ENCODE results near the gene MLLT10. TPM values are rescaled to one million over a fixed set of nuclear protein-coding genes. Genes with fewer than 3 reads are reported as not detected.
A peak's percentile ranks its signal among the peaks of the same experiment; 100 is the strongest.
"Not testable (repeated sequence)": the region's sequence is repeated elsewhere in the genome, so short reads cannot be mapped to it uniquely, and the experiment has no call there.

MLLT10 gene
- total RNA-seq, 1 donor from 2014 or later = 59.4 TPM

DNA sequence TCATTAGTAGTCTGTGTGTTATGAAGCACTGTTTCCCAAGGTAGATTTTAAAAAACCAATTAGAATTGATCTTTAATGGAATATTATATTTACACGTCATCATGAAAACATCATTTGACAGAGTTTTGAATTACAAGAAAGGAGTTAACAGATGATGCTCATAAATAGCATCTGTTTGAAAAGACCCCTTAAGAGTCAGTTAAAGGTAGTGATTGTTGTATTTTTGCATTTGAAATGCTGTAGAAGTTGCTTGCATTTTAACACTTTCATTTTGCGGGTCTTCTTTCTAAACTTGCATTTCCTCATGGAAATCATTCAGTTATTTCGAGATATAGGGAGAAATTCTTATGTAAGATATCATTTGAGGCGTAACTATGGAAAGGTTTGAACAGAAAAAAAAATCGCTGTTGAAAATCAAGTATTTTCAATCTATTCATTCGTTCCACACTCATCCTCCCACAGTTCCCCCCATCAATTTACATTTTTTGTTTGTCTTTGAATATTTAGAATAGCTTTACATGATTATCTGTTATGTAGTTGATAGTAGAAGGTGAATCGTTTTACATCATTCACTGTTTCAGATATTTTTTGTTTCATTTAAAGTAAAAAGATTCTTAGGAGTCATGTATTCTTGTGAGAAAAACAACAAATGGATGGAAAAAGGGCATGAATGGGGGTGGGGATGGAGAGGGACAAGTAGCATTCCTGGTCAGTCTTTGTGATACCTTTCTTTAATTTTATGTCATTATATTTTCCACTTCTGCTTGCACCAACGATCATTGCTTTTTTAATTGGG is 5.6 kb upstream of the MLLT10 start:
- peak; percentile 51 for DNase-seq

DNA sequence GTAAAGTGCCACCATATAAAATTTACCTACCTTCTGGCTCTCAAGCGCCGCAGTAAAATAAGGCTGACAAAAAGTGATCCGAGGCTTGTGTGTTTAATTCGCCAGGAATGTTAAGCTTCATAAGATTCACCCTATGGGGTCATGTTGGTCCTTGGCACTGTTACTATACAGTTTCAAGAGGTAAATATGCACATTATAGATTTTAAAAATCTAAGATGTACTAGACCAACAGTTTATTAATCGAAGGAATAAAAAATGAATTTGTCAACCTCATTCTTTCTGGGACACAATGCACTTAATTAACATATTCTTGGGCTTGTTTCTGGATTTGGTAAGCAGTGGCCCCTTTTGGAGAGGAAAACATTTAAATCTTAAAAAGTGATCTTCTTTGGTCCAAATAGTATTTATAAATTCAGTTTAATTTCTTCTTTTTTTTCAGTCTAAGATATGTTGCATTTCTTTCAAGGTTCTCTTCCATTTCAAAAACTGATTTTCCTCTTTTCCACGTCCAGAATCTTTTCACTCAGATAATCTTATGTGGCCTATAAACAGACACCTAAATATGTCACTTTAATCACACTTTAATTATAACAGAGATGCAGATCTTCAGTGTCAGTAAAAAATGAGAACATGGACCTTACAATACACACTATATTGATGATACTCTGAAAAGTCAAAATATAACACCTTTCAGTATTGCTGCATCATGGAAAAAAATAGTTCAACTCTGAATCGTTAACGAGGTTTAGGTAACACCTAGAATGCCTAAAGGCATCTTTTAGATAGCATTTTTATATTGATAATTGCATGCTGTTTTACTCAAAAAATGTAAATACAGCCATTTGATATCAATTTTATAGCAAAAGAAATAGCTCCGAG is 4.8 kb upstream of the MLLT10 start:
- peak; percentile 51 for DNase-seq

DNA sequence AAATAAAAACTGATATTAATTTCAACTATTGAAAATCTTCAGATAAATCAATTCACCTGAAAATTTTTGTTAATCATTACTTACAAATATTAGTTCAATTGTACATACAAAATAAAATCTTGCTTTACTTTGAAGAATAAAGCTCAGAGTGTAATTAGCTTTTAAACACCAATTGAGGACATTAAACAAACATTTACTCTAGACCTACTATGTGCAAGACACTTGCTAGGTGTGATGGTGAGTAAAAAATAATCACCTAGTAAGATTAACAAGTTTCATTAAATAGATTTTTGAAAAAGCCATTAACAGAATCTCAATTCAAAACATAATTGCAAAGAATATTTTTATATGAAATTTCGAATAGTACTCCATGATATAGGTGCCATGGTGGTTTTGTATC is 3.9 kb upstream of the MLLT10 start:
- no peak for DNase-seq

DNA sequence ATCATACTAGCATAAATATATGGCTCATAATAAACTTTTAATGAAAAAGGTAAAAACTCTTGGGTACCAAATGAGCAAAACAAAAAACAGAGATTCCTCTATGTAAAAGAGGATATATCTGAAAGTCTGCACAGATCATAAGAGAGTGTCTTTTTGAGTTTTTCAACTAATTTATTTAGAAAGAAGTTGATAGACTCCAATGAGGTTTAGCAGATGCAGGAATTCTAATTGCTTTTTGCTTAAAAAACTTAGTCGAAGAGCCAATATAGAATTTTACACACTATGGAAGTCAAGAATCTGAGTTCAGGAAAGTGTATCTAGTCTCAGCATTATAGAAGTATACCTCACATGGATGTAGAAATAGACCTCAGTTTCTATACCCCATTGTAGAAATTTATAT is 3.4 kb upstream of the MLLT10 start:
- DNase-seq = peak; percentile 36

DNA sequence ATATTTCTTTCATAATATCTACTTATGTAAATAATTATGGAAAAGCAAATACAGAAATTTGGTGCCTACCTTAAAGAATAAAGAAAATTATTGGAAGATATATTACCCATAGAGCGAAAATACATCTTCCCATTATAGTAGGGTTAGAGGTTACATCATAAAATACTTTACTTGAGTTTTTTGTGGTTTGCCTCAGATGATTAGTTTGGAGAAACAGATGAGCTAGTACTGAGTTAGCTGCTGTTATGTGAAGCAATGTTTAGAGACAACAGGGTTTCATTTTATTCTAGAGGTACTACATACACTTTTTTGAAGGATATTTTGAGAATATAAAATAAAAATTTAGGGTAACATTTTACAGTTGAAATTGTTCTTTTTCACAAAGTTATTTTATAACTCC is 2.9 kb upstream of the MLLT10 start:
- DNase-seq = peak; percentile 30

DNA sequence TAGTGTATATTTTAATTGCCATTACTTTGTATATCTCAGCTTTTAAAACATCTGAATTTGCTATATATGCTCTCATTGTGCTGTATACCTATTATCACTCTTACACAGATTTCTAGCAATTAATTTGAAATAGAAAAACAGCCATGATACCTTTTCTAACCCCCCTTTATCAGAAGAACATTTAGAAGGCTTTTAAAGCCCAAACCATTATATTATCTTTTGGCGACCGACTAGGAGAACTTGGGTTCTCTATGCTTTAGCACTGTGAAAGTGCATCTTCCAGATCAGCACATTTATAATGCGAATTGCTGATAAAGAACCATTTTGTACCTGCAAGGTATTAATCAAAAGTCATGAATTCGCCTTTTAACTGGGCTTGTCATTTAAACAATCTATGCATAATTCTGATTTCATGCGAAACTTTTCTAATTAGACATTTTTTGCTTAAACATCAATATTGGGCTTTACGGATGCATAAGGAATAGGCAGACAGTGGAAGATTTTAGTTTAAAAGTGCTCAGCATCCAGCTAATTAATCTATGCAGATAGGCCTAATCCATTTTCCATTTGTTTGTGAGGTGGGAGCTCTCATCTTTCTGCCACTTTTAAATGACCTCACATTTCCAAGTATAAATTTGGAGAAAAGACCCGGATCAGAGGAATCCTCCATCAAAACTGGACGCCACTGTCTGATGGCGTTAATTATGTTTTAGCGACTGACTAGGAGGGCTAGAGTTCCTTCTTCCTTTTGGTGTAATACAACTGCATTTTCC is 1.2 kb upstream of the MLLT10 start:
- DNase-seq = no peak

DNA sequence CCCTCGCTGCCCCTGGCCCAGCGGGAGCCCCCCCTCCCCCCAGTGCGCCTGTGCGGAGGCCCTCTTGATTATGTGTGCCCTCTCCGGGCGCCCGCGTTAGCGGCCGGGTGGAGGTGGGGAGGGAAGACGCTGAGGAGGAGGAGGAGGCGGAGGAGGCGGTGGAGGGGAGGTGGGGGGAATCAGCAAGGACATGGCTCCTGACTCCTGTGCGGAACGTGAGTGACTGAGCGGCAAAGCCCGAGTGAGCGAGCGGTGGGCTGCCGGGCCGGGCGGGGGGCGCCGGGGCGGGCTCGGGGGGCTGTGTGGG is 201 bp downstream of the MLLT10 start:
- DNase-seq = no peak

DNA sequence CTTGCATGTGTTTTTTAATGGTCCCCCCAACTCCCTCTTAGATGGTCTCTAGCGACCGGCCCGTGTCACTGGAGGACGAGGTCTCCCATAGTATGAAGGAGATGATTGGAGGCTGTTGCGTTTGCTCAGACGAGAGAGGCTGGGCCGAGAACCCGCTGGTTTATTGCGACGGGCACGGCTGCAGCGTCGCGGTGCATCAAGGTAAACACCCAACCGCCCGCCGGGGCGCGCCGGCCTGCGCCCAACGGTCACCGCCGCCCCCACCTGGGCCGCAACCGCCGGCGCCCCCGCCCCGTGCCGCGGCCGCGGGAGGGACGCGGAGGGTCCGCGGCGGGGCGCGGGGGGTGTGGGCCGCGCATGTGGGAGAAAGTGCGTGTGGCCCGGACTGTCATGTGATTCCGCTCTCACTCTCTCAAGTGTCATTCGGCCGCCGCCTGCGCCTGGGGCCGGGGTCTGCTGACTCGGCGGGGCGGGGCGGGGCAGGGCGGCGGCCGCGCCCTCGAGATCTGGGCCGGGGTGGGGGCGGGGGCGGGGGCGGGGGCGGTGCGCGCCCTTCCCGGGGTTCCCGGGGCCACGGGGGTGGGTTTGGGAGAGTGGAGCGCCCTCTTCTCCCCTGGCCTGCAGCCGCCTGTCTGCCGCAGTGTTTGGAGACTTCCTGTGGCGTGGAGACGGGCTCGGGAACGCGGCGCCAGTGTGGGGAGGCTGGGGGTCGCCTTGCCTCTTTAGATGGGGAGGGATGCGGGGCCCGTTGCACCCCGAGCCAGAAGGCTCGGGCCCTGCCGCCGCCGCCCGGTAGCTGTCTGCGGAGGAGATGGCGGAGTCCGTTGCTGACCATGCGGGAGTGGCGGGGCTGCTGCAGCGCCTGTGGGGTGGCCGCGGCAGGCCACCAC is 817 bp downstream of the MLLT10 start:
- peak; percentile 80 for DNase-seq

DNA sequence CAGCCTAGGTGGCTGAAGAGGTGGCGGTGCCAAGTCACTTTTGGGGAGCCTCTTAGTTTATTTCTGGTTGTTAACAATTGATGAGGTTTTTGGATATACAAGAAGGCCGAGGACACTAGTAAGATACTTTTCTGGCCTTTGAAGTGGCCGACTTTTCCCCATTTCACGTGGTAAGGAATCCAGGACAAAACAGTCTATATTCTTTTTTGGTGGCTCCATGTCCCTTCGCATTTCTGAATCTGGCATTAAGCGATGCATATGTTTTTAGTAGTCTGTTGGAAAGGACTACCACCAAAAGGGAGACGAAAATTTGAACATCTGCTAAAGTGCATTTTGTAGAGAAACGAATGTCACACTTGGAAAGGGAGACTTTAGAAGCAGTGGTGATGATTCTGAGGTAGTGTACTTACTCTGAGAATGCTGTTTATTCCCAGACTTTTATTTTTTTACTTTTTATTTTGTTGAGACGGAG is 1.5 kb downstream of the MLLT10 start:
- DNase-seq = peak; percentile 40

DNA sequence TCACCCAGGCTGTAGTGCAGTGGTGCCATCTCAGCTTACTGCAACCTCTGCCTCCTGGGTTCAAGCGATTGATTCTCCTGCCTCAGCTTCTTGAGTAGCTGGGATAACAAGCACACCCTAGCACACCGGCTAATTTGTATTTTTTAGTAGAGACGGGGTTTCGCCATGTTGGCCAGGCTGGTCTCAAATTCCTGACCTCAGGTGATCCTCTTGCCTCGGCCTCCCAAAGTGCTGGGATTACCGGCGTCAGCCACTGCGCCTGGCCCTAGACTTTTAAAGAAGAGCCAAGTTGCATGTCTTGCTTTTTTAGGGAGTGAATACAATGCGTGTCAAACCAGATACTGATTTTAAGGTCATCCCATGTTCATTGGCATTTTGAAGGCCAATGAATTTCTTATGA is 1.9 kb downstream of the MLLT10 start:
- not testable (repeated sequence) for DNase-seq

DNA sequence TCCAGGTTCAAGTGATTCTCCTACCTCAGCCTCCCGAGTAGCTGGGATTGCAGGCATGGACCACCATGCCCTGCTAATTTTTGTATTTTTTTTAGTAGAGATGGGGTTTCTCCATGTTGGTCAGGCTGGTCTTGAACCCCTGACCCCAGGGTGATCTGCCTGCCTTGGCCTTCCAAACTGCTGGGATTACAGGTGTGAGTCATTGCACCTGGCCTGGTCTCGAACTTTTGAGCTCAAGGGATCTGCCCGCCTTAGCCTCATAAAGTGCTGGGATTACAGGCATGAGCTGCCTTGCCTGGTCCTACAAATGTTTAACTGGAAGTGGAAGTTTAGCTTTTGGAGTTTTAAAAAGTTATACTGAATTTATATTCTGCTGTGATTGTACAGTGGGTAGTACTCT is 2.8 kb downstream of the MLLT10 start:
- no peak for DNase-seq

DNA sequence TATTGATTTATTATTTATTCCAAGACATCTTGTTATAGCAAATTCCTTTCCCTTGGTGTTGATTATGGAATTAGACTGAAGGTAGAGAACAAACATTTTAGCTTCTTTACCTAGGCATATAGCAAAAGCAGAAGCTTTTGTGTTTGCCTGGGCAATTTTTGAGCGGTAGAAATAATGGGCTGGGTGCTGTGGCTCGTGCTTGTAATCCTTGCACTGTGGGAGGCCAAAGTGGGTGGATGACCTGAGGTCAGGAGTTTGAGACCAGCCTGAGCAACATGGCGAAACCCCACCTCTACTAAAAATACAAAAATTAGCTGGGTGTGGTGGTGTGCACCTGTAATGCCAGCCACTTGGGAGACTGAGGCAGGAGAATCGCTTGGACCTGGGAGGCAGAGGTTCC is 6.7 kb downstream of the MLLT10 start:
- DNase-seq = not testable (repeated sequence)

DNA sequence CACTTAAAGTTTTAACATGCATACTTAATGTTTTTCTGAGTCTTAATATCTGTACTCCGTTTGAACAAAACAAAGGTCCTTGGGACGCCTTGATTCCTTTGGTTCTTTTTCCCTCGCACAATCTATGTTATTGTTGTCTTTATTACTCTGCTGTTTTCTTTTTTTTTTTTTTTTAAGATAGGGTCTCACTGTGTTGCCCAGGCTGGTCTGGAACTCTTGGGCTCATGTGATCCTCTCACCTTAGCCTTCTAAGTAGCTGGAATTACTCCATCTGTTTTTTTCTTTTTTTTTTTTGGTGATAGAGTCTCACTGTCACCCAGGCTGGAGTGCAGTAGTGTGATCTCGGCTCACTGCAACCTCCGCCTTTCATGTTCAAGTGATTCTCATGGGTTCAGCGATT is 13.2 kb downstream of the MLLT10 start:
- DNase-seq = no peak

DNA sequence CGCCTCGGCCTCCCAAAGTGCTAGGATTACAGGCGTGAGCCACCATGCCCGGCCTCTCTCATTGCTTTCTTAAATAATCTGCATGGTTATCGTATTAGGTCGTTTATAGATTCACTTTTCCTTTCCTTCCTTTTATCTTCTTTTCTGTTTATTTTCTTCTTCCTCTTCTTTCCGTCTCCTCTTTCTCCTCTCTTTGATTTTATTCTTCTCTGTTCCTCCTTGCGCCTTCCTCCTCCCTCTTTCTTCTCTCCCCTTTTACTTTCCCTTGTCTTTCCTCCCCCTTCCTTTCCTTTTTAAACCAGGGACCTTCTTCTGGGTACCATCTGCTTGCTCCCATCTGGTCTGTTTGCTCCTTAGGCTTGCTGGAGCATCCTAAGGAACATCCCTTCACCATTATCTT is 18.6 kb downstream of the MLLT10 start:
- DNase-seq = no peak

DNA sequence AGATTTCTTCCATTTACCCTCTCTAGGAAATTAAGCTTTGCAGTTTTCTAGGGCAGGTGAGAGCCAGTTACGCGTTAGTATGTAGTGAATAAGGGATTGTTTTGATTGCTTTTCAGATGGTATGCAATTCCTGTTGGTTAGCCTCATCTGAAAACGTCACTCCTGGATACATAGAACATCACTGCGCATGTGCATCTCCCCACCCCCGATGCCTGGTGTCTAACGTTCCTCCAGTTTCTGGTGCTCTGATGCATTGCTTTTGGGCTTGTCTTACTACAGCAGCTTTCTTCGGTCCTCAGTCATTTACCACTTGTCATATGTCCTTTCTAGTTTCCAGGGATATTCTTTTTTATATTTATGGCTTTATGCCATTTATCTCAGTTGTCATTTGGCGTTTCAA is 22.5 kb downstream of the MLLT10 start:
- no peak for DNase-seq

DNA sequence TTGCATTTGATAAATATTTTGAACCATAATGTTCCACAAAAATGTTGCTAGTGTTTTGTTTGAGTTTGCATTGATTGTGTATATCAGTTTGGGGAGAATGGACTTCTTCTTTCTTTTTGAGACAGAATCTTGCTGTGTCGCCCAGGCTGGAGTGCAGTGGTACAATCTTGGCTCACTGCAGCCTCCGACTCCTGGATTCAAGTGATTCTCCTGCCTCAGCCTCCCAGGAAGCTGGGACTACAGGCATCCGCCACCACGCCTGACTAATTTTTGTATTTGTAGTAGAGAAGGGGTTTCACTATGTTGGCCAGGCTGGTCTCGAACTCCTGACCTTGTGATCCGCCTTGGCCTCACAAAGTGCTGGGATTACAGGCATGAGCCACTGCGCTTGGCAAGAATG is 25.0 kb downstream of the MLLT10 start:
- not testable (repeated sequence) for DNase-seq

DNA sequence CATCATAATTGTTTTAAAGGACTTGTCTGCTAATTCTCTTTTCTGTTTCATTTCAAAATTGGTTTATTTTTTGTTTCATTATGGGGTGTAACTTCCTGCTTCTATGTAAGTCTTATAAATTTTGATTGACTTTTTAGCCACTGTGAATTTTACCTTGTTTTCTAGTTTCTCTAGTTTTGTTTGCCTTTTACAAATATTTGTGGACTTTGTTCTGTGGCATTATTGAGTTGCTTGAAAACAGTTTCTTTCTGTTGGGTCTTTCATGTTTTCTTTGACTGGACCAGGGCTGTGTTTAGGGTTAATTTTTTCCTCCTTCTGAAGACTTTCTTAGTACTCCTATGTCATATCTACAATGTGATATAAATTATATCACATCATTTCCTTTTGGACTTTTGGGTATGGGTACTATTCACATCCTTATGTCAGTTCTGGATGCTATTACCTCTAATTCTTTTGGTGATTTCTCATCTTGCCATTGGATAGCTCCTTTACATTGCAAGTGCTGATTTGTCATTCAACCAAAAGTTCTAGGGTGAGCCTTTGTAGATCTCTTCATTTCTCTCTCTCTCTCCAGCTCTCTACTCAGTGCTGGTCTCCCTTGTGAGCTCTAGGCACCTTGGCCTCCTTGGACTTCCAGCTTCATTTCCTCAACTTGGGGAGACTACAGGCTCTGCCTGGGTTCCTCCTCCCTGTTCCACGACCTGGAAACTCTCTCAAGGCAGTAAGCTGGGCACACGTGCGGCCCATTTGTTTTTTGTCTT is 36.9 kb downstream of the MLLT10 start:
- no peak for DNase-seq

DNA sequence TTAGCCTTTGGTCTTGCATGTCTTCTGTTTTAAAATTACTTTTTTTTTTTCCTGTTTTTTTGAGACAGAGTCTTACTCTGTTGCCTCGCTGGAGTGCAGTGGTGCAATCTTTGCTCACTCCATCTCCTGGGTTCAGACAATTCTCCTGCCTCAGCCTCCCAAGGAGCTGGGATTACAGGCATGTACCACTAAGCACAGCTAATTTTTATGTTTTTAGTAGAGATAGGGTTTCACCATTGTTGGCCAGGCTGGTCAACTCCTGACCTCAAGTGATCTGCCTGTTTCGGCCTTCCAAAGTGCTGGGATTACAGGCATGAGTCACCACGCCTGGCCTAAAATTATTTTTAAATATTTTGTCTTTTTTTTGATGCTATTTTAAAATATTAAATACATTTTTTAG is 38.5 kb downstream of the MLLT10 start:
- DNase-seq = no peak

DNA sequence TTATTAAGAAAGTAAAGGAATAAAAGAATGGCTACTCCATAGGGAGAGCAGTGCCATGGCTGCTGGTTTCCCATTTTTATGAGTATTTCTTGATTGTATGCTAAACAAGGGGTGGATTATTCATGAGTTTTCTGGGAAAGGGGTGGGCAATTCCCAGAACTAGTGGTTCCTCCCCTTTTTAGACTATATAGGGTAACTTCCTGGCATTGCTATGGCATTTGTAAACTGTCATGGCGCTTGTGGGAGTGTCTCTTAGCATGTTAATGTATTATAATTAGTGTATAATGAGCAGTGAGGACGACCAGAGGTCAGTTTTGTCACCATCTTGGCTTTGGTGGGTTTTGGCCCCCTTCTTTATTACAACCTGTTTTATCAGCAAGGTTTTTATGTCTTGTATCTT is 40.5 kb downstream of the MLLT10 start:
- not testable (repeated sequence) for DNase-seq

DNA sequence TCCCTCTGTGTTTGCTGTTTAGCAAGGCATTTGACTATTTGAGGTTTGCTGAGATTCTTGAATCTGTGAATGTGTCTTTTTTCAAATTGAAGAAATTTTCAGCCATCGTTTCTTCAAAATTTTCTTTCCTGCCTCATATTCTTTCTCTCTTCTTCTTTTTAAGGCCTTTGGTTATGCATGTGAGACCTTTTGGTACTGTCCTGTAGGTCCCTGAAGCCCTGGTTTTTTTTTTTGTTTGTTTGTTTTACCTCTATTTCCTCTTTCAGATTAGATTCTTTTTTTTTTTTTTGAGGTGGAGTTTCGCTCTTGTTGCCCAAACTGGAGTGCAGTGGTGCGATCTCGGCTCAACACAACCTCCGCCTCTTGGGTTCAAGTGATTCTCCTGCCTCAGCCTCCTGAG is 45.3 kb downstream of the MLLT10 start:
- DNase-seq = no peak

DNA sequence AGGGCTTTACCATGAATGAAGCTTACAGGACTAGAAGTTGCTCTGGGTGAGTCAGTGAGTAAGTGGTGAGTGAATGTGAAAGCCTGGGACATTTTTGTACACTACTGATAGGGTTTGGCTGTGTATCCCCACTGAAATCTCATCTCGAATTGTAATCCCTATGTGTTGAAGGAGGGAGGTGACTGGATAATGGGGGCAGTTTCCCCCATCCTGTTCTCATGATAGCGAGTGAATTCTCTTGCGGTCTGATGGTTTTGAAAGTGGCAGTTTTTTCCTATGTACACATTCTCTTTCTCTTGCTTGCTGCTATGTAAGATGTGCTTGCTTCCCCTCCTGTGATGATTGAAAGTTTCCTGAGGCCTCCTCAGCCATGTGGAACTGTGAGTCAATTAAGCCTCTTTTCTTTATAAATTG is 47.4 kb downstream of the MLLT10 start:
- not testable (repeated sequence) for DNase-seq
